Stomach (tissue), 9 donors: ENCODE data around the gene PCDHGA2. TPM values are rescaled to one million over a fixed set of nuclear protein-coding genes. Genes with fewer than 3 reads are reported as not detected.
A peak's percentile ranks its signal among the peaks of the same experiment; 100 is the strongest.
"Not testable (repeated sequence)": the region's sequence is repeated elsewhere in the genome, so short reads cannot be mapped to it uniquely, and the experiment has no call there.

ENCODE experiments used
- DNase-seq, 2 donors: peaks; one replicate each; pipeline versions ENCODE4 v3.0.0 to v3.0.0-alpha.2; 2013 to 2019
- H3K27ac ChIP-seq, 5 donors: fragments of 200-600 bp in 4 of 5; sonication (generic) in 4 of 5; one replicate each; pipeline ENCODE4 v1.5.1; 2013 to 2019; ENCODE audit warnings: mild to moderate bottlenecking in 1 of 5, moderate library complexity in 1 of 5
- H3K27me3 ChIP-seq, 3 donors: fragments of 200-600 bp; sonication (generic); one replicate each; pipeline ENCODE4 v1.5.1; 2017 to 2019; ENCODE audit warnings: mixed run types in 1 of 3
- H3K36me3 ChIP-seq, 4 donors: fragments of 200-600 bp; sonication (generic); 1 replicate in 3 of 4; 2 replicates in 1 of 4; pipeline ENCODE4 v1.5.1; 2016 to 2019
- H3K4me1 ChIP-seq, 4 donors: fragments of 200-600 bp; sonication (generic); one replicate each; pipeline ENCODE4 v1.5.1; 2016 to 2019
- H3K4me3 ChIP-seq, 4 donors: fragments of 200-600 bp; sonication (generic) in 3 of 4; one replicate each; pipeline ENCODE4 v1.5.1; 2016 to 2019; ENCODE audit warnings: mild to moderate bottlenecking in 1 of 4
- H3K9me3 ChIP-seq, 4 donors: fragments of 200-600 bp; sonication (generic); one replicate each; pipeline ENCODE4 v1.5.1; 2016 to 2019
- CTCF ChIP-seq, 7 experiments: fragments of 450-650 bp in 4 of 7; fragments of 200-600 bp in 3 of 7; sonication (generic) in 3 of 7; IDR thresholded peaks; one replicate each; pipeline ENCODE4 v1.5.1; 2016 to 2019; ENCODE audit warnings: antibody characterized with exemption in 7 of 7, control low read depth in 2 of 7, mild to moderate bottlenecking in 1 of 7
- EP300 ChIP-seq: sonication (generic); formaldehyde crosslinking; IDR thresholded peaks from one replicate; pipeline ENCODE4 v1.6.1; 2017; ENCODE audit warnings: antibody characterized with exemption
- POLR2A ChIP-seq, 4 donors: fragments of 450-650 bp; IDR thresholded peaks; one replicate each; pipeline ENCODE4 v1.6.1; 2016; ENCODE audit warnings: antibody characterized with exemption in 4 of 4, control low read depth in 2 of 4, mild to moderate bottlenecking in 1 of 4, moderate library complexity in 1 of 4
- POLR2AphosphoS5 ChIP-seq, 3 donors: sonication (generic); formaldehyde crosslinking; IDR thresholded peaks; one replicate each; pipeline ENCODE4 v1.6.1; 2016; ENCODE audit warnings: antibody characterized with exemption in 3 of 3
- WGBS, 5 donors: extraction: QIAGEN DNeasy Blood & Tissue Kit in 3 of 5; methylation state at CpG; one replicate each; pipeline versions ENCODE4 v1.1.5 to v1.1.7; 2013 to 2018; 5-methylcytosine and 5-hydroxymethylcytosine counted together
- intact Hi-C: fragments of 100-400 bp; cut with DNase I; formaldehyde crosslinking; loops from one replicate; pipeline ENCODE4 v1.15.1; 2023; ENCODE audit warnings: low total_unique reads
- polyA plus RNA-seq, 3 donors: library from polyadenylated mRNA; stranded (reverse); fragments of 200-250 nt; gene quantifications; one replicate each; pipeline ENCODE4 v1.2.3, GENCODE V29; 2013
- total RNA-seq, 5 donors: library from RNA; depleted of rRNA; stranded (reverse); fragments of >200 nt; gene quantifications; one replicate each; pipeline versions ENCODE4 v1.1.0 to v1.2.3, GENCODE V29; 2014 to 2016
- donor health status: healthy with polysubstance abuse.
- donor health status: Bipolar disorder and iron deficiency.
- donor health status: healthy.

Gene PCDHGA2
- total and polyA plus RNA-seq, 8 donors: 0.06 to 3.5 (median 1.3) TPM

- H3K4me1 ChIP-seq, intact Hi-C loops, H3K27ac ChIP-seq: not testable (repeated sequence)
- Histone ChIP-seq H3K36me3 (peaks cover 0 to 10% (median 0%) of the 10 kb centered on the region in 4 donors), H3K9me3 (peaks cover 56 to 98% (median 92%) of the 10 kb centered on the region in 4 donors), H3K4me3 (peak within 1 kb of the TSS in 2 of 4 donors; percentile 5 to 16), H3K27me3 (peaks cover 0 to 78% (median 10%) of the 10 kb centered on the region in 3 donors)
- peak in 1 of 2 donors; percentile 50 for DNase-seq
- peak in 1 of 7 experiments; percentile 13 for TF ChIP-seq CTCF (IDR thresholded peaks at IDR 0.05)
- WGBS, 5 donors: 13 to 20% (median 16%) methylated on average over 18 to 23 of the region's 40 CpGs
Observed at GRCh38 chr5:141387557-141388311, 49.2 kb downstream of the PCDHGA2 start, which contains the start of gene PCDHGB4. Gene PCDHGB4 (plus strand): TSS chr5:141387698. CDS start chr5:141387885, 187 bp downstream.

GRCh38 chr5:141388661-141389060 is 50.1 kb downstream of the PCDHGA2 start:
- H3K9me3 ChIP-seq: peaks cover 59 to 98% (median 92%) of the 10 kb centered on the region in 4 donors
- WGBS, 5 donors: 42 to 55% (median 43%) methylated on average over 10 of the region's 10 CpGs

GRCh38 chr5:141389153-141390042 is 50.8 kb downstream of the PCDHGA2 start:
- intact Hi-C loops: no loop called here
- peaks cover 62 to 98% (median 92%) of the 10 kb centered on the region in 4 donors for H3K9me3 ChIP-seq
- H3K27ac ChIP-seq: no peak overlapping the region
- WGBS, 5 donors: 35 to 46% (median 39%) methylated on average over 52 to 77 of the region's 77 CpGs
- peaks cover 0 to 78% (median 7%) of the 10 kb centered on the region in 3 donors for H3K27me3 ChIP-seq
- H3K4me3 ChIP-seq: no peak overlapping the region
- H3K36me3 ChIP-seq: peaks cover 0 to 16% (median 0%) of the 10 kb centered on the region in 4 donors
- no peak for TF ChIP-seq POLR2A (IDR thresholded peaks at IDR 0.05)
- TF ChIP-seq CTCF (IDR thresholded peaks at IDR 0.05): no peak
- no peak for TF ChIP-seq EP300
- no peak for TF ChIP-seq POLR2AphosphoS5 (IDR thresholded peaks at IDR 0.05)
- no peaks in the 10 kb centered on the region for H3K4me1 ChIP-seq
- DNase-seq: no peak

More at GRCh38 chr5:141388661-141389060, 50.1 kb downstream of the PCDHGA2 start:
- intact Hi-C loops: no loop called here
- Histone ChIP-seq H3K4me3 (no peak overlapping the region), H3K4me1 (no peaks in the 10 kb centered on the region), H3K36me3 (peaks cover 0 to 16% (median 0%) of the 10 kb centered on the region in 4 donors), H3K27me3 (peaks cover 0 to 78% (median 10%) of the 10 kb centered on the region in 3 donors), H3K27ac (no peak overlapping the region)
- no peak for DNase-seq
- TF ChIP-seq POLR2AphosphoS5 (IDR thresholded peaks at IDR 0.05) (no peak), POLR2A (IDR thresholded peaks at IDR 0.05) (no peak), EP300 (no peak), CTCF (IDR thresholded peaks at IDR 0.05) (no peak)
